Measurements from ENCODE around the gene MGLL.

DNA sequence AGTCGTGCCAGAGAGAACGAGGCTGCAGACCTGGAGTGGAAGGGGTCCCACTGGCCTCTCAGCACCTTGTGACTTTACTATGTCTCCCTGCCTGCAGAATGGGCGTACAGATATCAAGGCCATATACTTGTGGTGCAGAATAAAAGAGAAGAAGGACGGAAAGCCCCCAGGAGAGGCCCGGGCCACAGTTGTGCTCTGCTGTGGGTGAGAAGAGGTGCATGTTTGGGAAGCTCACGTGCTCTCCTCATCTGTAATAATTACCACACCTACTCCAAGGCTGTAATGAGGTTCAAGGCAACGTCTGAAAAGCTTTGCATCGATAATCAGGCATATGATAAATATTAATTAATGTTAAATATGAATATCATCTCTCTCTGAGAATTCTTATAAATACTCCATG, 58.0 kb downstream of the MGLL start:
- TF ChIP-seq CTCF (IDR thresholded peaks at IDR 0.05; ENCODE audit: low read depth, low read length) (no peak), EZH2phosphoT487 (IDR thresholded peaks at IDR 0.05; ENCODE audit: low read depth) (no peak)

Data from OCI-LY3 (cell line).